MM.1S (cell line): ENCODE data around the gene ANXA9.

Source experiments
- DNase-seq: peaks from one replicate; pipeline ENCODE4 v3.0.0-alpha.2; 2015
- H2AFZ ChIP-seq: fragments of 300-600 bp; sonication (generic); 2 replicates; pipeline ENCODE4 v1.6.0; 2016; ENCODE audit warnings: antibody characterized with exemption, low read length
- H3F3A ChIP-seq: fragments of 300-600 bp; sonication (generic); 2 replicates; pipeline ENCODE4 v1.6.1; 2016; ENCODE audit warnings: mild to moderate bottlenecking, antibody characterized with exemption, low read length, moderate library complexity, mixed read lengths; ENCODE audit not compliant: insufficient read depth
- H3K27ac ChIP-seq: fragments of 300-600 bp; sonication (generic); 2 replicates; pipeline ENCODE4 v1.5.1; 2016; ENCODE audit warnings: mild to moderate bottlenecking, low read length
- H3K27me3 ChIP-seq: fragments of 300-600 bp; sonication (generic); replicated peaks from 2 replicates; pipeline ENCODE4 v1.6.0; 2016; ENCODE audit warnings: low read length; ENCODE audit not compliant: insufficient read depth
- H3K36me3 ChIP-seq: fragments of 300-600 bp; sonication (generic); replicated peaks from 2 replicates; pipeline ENCODE4 v1.6.1; 2016; ENCODE audit warnings: mild to moderate bottlenecking, low read length, mixed read lengths; ENCODE audit not compliant: insufficient read depth
- H3K4me1 ChIP-seq: fragments of 300-600 bp; sonication (generic); 2 replicates; pipeline ENCODE4 v1.6.1; 2016; ENCODE audit warnings: low read length, mixed read lengths
- H3K4me2 ChIP-seq: fragments of 300-600 bp; sonication (generic); 2 replicates; pipeline ENCODE4 v1.6.0; 2016; ENCODE audit warnings: low read depth, low read length
- H3K4me3 ChIP-seq: fragments of 300-600 bp; sonication (generic); 2 replicates; pipeline ENCODE4 v1.5.1; 2016; ENCODE audit warnings: low read length, mixed read lengths
- H3K79me2 ChIP-seq: fragments of 300-600 bp; sonication (generic); 2 replicates; pipeline ENCODE4 v1.6.1; 2016; ENCODE audit warnings: mixed run types, low read length, mixed read lengths
- H3K9ac ChIP-seq: fragments of 300-600 bp; sonication (generic); 2 replicates; pipeline ENCODE4 v1.6.1; 2016; ENCODE audit warnings: low read length, mixed read lengths
- H3K9me2 ChIP-seq: fragments of 300-600 bp; sonication (generic); replicated peaks from 2 replicates; pipeline ENCODE4 v1.6.1; 2016; ENCODE audit warnings: mild to moderate bottlenecking, low read length, mixed read lengths; ENCODE audit not compliant: insufficient read depth
- H3K9me3 ChIP-seq: fragments of 300-600 bp; sonication (generic); replicated peaks from 2 replicates; pipeline ENCODE4 v1.6.1; 2016; ENCODE audit warnings: mild to moderate bottlenecking, low read length, mixed read lengths; ENCODE audit not compliant: insufficient read depth
- H4K20me1 ChIP-seq: fragments of 300-600 bp; sonication (generic); 2 replicates; pipeline ENCODE4 v1.6.1; 2016; ENCODE audit warnings: mild to moderate bottlenecking, low read length, moderate library complexity, mixed read lengths; ENCODE audit not compliant: insufficient read depth
- EZH2 ChIP-seq: fragments of 300-600 bp; sonication (generic); optimal IDR thresholded peaks from 2 replicates; pipeline ENCODE3; 2017; ENCODE audit warnings: low read depth, mild to moderate bottlenecking, antibody characterized with exemption, low read length, mixed read lengths
- EZH2phosphoT487 ChIP-seq: fragments of 300-600 bp; sonication (generic); IDR thresholded peaks from 2 replicates; pipeline ENCODE4 v1.6.1; 2018; ENCODE audit warnings: antibody characterized with exemption, low read length
- TF ChIP-seq, protein P1 (sequence below): fragments of 300-600 bp; sonication (generic); IDR thresholded peaks from 2 replicates; pipeline ENCODE4 v1.5.1; 2016; ENCODE audit warnings: antibody characterized with exemption, low read length, mixed read lengths

The ANXA9 gene

GRCh38 chr1:151009206-151009587 lies 27.1 kb downstream of the ANXA9 start:
- DNase-seq, result no peak
- Histone ChIP-seq H2AFZ (peak overlapping the region; percentile 94), H3K36me3 (no peaks in the 10 kb centered on the region), H3K27me3 (no peaks in the 10 kb centered on the region), H3K27ac (no peak overlapping the region), H4K20me1 (no peaks in the 10 kb centered on the region), H3K4me2 (peak overlapping the region; percentile 85), H3K9me3 (no peaks in the 10 kb centered on the region), H3K9me2 (no peaks in the 10 kb centered on the region), H3K4me1 (peaks cover 20% of the 10 kb centered on the region), H3K9ac (peak overlapping the region; percentile 75; the same call in 1 of the 2 replicates), H3F3A (peaks cover 21% of the 10 kb centered on the region), H3K4me3 (peak overlapping the region; percentile 82), H3K79me2 (peaks cover 26% of the 10 kb centered on the region; the same call in 1 of the 2 replicates)
- TF ChIP-seq, protein P1, sequence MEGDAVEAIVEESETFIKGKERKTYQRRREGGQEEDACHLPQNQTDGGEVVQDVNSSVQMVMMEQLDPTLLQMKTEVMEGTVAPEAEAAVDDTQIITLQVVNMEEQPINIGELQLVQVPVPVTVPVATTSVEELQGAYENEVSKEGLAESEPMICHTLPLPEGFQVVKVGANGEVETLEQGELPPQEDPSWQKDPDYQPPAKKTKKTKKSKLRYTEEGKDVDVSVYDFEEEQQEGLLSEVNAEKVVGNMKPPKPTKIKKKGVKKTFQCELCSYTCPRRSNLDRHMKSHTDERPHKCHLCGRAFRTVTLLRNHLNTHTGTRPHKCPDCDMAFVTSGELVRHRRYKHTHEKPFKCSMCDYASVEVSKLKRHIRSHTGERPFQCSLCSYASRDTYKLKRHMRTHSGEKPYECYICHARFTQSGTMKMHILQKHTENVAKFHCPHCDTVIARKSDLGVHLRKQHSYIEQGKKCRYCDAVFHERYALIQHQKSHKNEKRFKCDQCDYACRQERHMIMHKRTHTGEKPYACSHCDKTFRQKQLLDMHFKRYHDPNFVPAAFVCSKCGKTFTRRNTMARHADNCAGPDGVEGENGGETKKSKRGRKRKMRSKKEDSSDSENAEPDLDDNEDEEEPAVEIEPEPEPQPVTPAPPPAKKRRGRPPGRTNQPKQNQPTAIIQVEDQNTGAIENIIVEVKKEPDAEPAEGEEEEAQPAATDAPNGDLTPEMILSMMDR, result no peak
- TF ChIP-seq EZH2phosphoT487 (no peak), EZH2 (no peak)

DNA sequence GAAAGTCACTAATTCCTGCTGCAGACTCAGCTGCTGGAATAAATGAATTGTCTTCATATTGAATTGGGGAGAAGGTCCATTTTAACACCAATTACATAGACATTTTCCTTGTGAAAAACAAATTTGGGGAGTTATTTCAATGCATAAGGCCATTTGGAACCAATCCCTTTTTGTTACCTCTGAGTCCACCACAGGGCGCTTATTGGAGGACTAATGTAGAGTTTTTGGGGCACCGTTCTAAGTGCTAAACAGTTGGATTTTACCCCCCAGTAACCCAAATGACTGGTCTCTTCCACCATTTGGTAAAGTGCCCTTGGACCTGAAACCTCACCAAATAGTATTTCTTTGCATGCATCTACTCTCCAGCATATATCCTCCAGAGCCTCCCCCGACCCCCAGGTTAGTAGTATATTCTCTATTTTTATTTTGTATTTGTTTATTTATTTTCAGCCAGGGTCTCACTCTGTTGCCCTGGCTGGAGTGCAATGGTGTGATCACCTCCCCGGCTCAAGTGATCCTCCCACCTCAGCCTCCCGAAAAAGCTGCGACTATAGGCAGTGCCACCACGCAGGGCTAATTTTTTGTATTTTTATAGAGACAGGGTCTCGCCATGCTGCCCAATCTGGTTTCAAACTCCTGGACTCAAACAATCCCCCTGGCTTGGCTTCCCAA lies 27.7 kb downstream of the ANXA9 start:
- Histone ChIP-seq H2AFZ (no peak overlapping the region), H3F3A (peaks cover 21% of the 10 kb centered on the region), H4K20me1 (no peaks in the 10 kb centered on the region), H3K27me3 (no peaks in the 10 kb centered on the region), H3K4me2 (peak overlapping the region; percentile 85; the same call in 1 of the 2 replicates), H3K9ac (no peak overlapping the region), H3K9me2 (no peaks in the 10 kb centered on the region), H3K79me2 (peaks cover 25% of the 10 kb centered on the region; the same call in 1 of the 2 replicates), H3K9me3 (no peaks in the 10 kb centered on the region), H3K4me1 (peaks cover 20% of the 10 kb centered on the region), H3K4me3 (no peak overlapping the region), H3K36me3 (no peaks in the 10 kb centered on the region), H3K27ac (no peak overlapping the region)
- DNase-seq, result no peak
- no peak for TF ChIP-seq EZH2phosphoT487
- TF ChIP-seq, protein P1, result no peak
- no peak for TF ChIP-seq EZH2

DNA sequence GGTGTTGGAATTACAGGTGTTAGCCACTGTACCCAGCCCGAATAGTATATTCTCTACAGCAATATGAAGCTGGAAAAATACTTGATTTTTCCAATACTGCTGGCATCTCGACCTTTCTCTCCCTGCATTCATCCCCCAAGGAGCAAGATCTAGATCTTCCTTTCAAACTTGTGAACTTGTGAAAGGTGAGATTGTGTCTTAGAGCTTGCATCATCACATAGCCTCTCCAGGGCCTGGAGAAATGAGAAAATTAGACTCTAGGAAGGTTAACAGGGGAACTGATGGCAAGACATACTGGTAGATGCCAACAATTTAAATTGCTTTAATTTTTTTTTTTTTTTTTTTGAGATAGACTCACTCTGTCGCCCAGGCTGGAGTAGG lies 28.2 kb downstream of the ANXA9 start:
- Histone ChIP-seq H3K9me2 (no peaks in the 10 kb centered on the region), H3K79me2 (peaks cover 21% of the 10 kb centered on the region; the same call in 1 of the 2 replicates), H3K9ac (no peak overlapping the region), H3K27me3 (no peaks in the 10 kb centered on the region), H3K36me3 (no peaks in the 10 kb centered on the region), H3F3A (peaks cover 21% of the 10 kb centered on the region), H3K9me3 (no peaks in the 10 kb centered on the region), H3K27ac (no peak overlapping the region), H2AFZ (no peak overlapping the region), H3K4me2 (no peak overlapping the region), H4K20me1 (no peaks in the 10 kb centered on the region), H3K4me1 (peaks cover 20% of the 10 kb centered on the region), H3K4me3 (no peak overlapping the region)
- TF ChIP-seq, protein P1, result no peak
- TF ChIP-seq EZH2 (no peak), EZH2phosphoT487 (no peak)
- DNase-seq, result no peak
